Measurements from ENCODE around the gene GAGE10. TPM values are rescaled to one million over a fixed set of nuclear protein-coding genes. Genes with fewer than 3 reads are reported as not detected.

The GAGE10 gene
- total RNA-seq, 1 donor from 2014 or later: not detected

DNA sequence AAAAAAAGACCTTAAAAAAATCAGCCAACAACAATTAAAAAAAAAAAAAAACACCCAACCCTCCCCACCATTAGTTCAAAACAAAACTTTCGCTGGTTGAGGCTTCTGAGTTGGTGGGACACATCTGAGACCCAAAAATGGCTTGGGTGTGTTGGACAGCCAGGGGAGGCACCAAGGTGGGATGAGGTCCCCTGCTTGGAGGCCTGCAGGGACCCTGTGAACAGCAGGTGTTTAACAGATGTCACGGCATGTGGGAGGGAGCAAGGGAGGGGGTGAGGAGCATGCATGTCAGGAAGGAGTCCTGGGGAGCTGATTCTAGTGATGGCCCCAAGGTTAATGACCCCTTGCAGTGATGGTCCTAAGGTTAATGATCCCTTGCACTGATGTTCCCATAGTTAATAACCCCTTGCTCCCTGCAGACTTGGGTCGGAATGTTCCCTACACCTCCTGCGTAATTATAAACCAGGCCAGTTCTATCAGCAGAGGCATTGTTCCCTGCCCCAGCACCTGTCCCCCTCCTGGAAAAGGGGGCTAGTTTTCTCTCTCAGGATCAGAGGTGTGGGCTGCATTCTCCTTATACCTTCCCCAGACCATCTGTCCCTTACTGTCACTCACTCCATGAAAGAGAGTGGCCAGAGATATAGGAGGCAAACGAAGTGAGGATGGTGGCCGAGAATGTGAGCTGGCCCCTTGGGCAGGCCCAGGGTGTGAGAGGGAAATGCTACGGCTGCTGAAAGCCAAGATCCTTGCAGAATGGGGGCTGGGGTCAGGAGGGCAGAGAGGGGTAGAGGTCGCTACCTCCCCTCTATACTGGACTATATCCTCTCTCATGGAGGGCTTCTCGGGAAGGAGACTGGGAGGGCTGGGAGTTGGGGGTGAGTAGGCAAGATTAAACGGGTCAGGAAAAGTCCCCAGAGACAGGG is 36.7 kb upstream of the GAGE10 start:
- Histone ChIP-seq H3K27me3 (no peaks in the 10 kb centered on the region), H3K27ac (no peak overlapping the region), H3K4me1 (no peaks in the 10 kb centered on the region), H3K9me3 (no peaks in the 10 kb centered on the region), H3K36me3 (no peaks in the 10 kb centered on the region), H3K4me3 (no peak overlapping the region)
- TF ChIP-seq, protein P1, sequence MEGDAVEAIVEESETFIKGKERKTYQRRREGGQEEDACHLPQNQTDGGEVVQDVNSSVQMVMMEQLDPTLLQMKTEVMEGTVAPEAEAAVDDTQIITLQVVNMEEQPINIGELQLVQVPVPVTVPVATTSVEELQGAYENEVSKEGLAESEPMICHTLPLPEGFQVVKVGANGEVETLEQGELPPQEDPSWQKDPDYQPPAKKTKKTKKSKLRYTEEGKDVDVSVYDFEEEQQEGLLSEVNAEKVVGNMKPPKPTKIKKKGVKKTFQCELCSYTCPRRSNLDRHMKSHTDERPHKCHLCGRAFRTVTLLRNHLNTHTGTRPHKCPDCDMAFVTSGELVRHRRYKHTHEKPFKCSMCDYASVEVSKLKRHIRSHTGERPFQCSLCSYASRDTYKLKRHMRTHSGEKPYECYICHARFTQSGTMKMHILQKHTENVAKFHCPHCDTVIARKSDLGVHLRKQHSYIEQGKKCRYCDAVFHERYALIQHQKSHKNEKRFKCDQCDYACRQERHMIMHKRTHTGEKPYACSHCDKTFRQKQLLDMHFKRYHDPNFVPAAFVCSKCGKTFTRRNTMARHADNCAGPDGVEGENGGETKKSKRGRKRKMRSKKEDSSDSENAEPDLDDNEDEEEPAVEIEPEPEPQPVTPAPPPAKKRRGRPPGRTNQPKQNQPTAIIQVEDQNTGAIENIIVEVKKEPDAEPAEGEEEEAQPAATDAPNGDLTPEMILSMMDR (IDR thresholded peaks at IDR 0.05): no peak
- no peak for DNase-seq (ENCODE audit: low spot score in 2 of 2)
- intact Hi-C loops (cut with DNase I): no loop called here

- Histone ChIP-seq H3K36me3 (no peaks in the 10 kb centered on the region), H3K27me3 (no peaks in the 10 kb centered on the region), H3K27ac (peak overlapping the region; percentile 90 to 93), H3K9me3 (no peaks in the 10 kb centered on the region), H3K4me1 (peaks cover 0 to 2% of the 10 kb centered on the region in 2 donors), H3K4me3 (peak overlapping the region; percentile 60 to 93)
- intact Hi-C loops (cut with DNase I): loop anchor here (1.0 to 2.0 kb wide), 6 partner anchors 68 to 572 kb away; partner anchors contain the start of genes MAGIX, SUV39H1 and SYP
- TF ChIP-seq, protein P1 (IDR thresholded peaks at IDR 0.05): no peak
- no peak for DNase-seq (ENCODE audit: low spot score in 2 of 2)
Measured at GRCh38 chrX:49268702-49269009, 34.8 kb upstream of the GAGE10 start.

DNA sequence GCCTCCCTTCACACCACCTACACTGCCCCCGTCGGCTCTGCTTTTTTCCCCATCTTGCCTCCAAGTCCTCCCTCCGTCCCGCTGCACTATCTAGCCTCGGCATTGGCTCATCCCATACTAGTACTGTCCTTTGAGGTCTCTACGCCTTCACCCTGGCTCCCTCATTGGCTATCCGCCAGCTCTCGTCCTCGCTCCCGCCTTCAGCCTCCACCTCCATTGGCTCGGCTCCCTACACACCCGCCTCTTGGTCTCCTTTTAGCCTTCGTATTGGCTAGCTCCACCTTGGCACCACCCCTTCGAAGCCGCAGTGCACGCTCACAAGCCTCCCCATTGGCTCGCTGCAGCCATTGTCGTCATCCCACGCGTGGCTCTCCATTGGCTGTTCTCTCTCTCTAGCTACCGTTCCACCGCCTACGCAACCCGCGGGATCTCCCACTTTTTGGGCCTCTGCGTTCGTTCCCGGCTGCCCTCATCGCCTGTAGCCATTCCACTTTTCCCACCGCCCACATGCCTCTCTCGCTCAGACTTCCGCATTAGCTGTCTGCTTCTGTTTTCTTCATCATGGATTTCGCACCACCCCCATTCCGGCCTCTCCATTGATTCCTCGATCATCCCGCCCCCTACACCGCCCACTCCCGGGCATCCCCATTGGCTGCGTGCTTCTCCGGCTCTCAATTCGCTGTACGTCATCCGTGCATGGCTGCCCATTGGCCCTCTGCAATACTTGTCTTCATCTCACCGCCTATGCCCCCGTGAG is 34.3 kb upstream of the GAGE10 start:
- Histone ChIP-seq H3K27ac (peak overlapping the region; percentile 90 to 93), H3K4me3 (peak overlapping the region; percentile 60 to 93), H3K4me1 (peaks cover 0 to 2% of the 10 kb centered on the region in 2 donors), H3K36me3 (no peaks in the 10 kb centered on the region), H3K27me3 (no peaks in the 10 kb centered on the region), H3K9me3 (no peaks in the 10 kb centered on the region)
- peak; percentile 93 to 98 for DNase-seq (ENCODE audit: low spot score in 2 of 2)
- intact Hi-C loops (cut with DNase I): loop anchor here (1.0 to 2.0 kb wide), 6 partner anchors 69 to 572 kb away; partner anchors contain the start of genes MAGIX, SUV39H1 and SYP
- TF ChIP-seq, protein P1 (IDR thresholded peaks at IDR 0.05): no peak

- Histone ChIP-seq H3K9me3 (no peaks in the 10 kb centered on the region), H3K36me3 (no peaks in the 10 kb centered on the region), H3K4me1 (peaks cover 0 to 2% of the 10 kb centered on the region in 2 donors), H3K4me3 (peak within 1 kb of the TSS; percentile 60 to 93), H3K27me3 (no peaks in the 10 kb centered on the region), H3K27ac (peak within 1 kb of the TSS; percentile 90 to 93)
- TF ChIP-seq, protein P1 (IDR thresholded peaks at IDR 0.05): no peak
- intact Hi-C loops (cut with DNase I): loop anchor here (1.0 to 2.0 kb wide), 6 partner anchors 70 to 573 kb away; partner anchors contain the start of genes MAGIX, SUV39H1 and SYP
- DNase-seq (ENCODE audit: low spot score in 2 of 2): no peak
Measured at GRCh38 chrX:49269767-49270248, 33.6 kb upstream of the GAGE10 start, which contains the start of gene PPP1R3F. Gene PPP1R3F, plus strand, starts transcription at chrX:49269793. Its CDS starts 77 bp downstream, at chrX:49269870.

- Histone ChIP-seq H3K36me3 (no peaks in the 10 kb centered on the region), H3K4me3 (peak overlapping the region; percentile 60 to 93), H3K27me3 (no peaks in the 10 kb centered on the region), H3K27ac (peak overlapping the region; percentile 90 to 93), H3K9me3 (no peaks in the 10 kb centered on the region), H3K4me1 (peaks cover 0 to 2% of the 10 kb centered on the region in 2 donors)
- TF ChIP-seq, protein P1 (IDR thresholded peaks at IDR 0.05): no peak
- DNase-seq (ENCODE audit: low spot score in 2 of 2): no peak
- intact Hi-C loops (cut with DNase I): no loop called here
Measured at GRCh38 chrX:49270249-49270921, 33.1 kb upstream of the GAGE10 start.
